GM23338 (cell line): Measurements from ENCODE around the gene CYP4F22.
A peak's percentile ranks its signal among the peaks of the same experiment; 100 is the strongest.

Experiments used
- CREB1 ChIP-seq: fragments of 250-450 bp; sonication (Bioruptor Pico); IDR thresholded peaks from 2 replicates; pipeline ENCODE4 v1.5.0; 2020; ENCODE audit warnings: low read depth, mild to moderate bottlenecking, moderate library complexity
- ETS1 ChIP-seq: IDR thresholded peaks from 2 replicates; pipeline ENCODE4 v1.6.1; 2016; ENCODE audit warnings: antibody characterized with exemption
- EZH2 ChIP-seq: fragments of 200-600 bp; sonication (generic); IDR thresholded peaks from one replicate; pipeline ENCODE4 v1.8.0; 2017; ENCODE audit warnings: antibody characterized with exemption, mild to moderate bottlenecking, low read depth; ENCODE audit not compliant: unreplicated experiment
- EZH2phosphoT487 ChIP-seq: fragments of 200-600 bp; sonication (generic); IDR thresholded peaks from one replicate; pipeline ENCODE4 v1.8.1; 2018; ENCODE audit warnings: antibody characterized with exemption; ENCODE audit not compliant: unreplicated experiment
- JUNB ChIP-seq: IDR thresholded peaks from one replicate; pipeline ENCODE4 v1.6.1; 2016; ENCODE audit warnings: antibody characterized with exemption; ENCODE audit not compliant: unreplicated experiment
- POLR2AphosphoS5 ChIP-seq: IDR thresholded peaks from 2 replicates; pipeline ENCODE4 v1.6.1; 2016; ENCODE audit warnings: antibody characterized with exemption, low read depth
- STAT1 ChIP-seq: IDR thresholded peaks from one replicate; pipeline ENCODE4 v1.6.1; 2016; ENCODE audit warnings: antibody characterized with exemption; ENCODE audit not compliant: unreplicated experiment
- ZNF114 ChIP-seq: fragments of 250-450 bp; sonication (Bioruptor Pico); IDR thresholded peaks from 2 replicates; pipeline ENCODE4 v1.5.0; 2020; ENCODE audit warnings: mild to moderate bottlenecking, moderate library complexity
- TF ChIP-seq, protein P1 (sequence below), 2 experiments: fragments of 200-600 bp in 1 of 2; sonication (generic) in 1 of 2; conservative IDR thresholded peaks; 2 replicates each; pipeline versions ENCODE4 v1.5.1 to v1.6.1; 2016 to 2017; ENCODE audit warnings: antibody characterized with exemption in 2 of 2, low read depth in 2 of 2, mild to moderate bottlenecking in 2 of 2, moderate library complexity in 1 of 2
- TF ChIP-seq, protein P2 (sequence below): IDR thresholded peaks from one replicate; pipeline ENCODE4 v1.6.1; 2018; ENCODE audit warnings: antibody characterized with exemption; ENCODE audit not compliant: unreplicated experiment

GRCh38 chr19:15463861-15464371 is 44.4 kb upstream of the CYP4F22 start:
- TF ChIP-seq CREB1 (CRISPR knock-in tag): no peak
- TF ChIP-seq EZH2: no peak
- TF ChIP-seq, protein P1, sequence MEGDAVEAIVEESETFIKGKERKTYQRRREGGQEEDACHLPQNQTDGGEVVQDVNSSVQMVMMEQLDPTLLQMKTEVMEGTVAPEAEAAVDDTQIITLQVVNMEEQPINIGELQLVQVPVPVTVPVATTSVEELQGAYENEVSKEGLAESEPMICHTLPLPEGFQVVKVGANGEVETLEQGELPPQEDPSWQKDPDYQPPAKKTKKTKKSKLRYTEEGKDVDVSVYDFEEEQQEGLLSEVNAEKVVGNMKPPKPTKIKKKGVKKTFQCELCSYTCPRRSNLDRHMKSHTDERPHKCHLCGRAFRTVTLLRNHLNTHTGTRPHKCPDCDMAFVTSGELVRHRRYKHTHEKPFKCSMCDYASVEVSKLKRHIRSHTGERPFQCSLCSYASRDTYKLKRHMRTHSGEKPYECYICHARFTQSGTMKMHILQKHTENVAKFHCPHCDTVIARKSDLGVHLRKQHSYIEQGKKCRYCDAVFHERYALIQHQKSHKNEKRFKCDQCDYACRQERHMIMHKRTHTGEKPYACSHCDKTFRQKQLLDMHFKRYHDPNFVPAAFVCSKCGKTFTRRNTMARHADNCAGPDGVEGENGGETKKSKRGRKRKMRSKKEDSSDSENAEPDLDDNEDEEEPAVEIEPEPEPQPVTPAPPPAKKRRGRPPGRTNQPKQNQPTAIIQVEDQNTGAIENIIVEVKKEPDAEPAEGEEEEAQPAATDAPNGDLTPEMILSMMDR (conservative IDR thresholded peaks at IDR 0.05; ENCODE audit: low read depth in 2 of 2): peak; percentile 7 to 27; a peak in 1 of 4 replicates
- TF ChIP-seq ETS1: no peak
- TF ChIP-seq, protein P2, sequence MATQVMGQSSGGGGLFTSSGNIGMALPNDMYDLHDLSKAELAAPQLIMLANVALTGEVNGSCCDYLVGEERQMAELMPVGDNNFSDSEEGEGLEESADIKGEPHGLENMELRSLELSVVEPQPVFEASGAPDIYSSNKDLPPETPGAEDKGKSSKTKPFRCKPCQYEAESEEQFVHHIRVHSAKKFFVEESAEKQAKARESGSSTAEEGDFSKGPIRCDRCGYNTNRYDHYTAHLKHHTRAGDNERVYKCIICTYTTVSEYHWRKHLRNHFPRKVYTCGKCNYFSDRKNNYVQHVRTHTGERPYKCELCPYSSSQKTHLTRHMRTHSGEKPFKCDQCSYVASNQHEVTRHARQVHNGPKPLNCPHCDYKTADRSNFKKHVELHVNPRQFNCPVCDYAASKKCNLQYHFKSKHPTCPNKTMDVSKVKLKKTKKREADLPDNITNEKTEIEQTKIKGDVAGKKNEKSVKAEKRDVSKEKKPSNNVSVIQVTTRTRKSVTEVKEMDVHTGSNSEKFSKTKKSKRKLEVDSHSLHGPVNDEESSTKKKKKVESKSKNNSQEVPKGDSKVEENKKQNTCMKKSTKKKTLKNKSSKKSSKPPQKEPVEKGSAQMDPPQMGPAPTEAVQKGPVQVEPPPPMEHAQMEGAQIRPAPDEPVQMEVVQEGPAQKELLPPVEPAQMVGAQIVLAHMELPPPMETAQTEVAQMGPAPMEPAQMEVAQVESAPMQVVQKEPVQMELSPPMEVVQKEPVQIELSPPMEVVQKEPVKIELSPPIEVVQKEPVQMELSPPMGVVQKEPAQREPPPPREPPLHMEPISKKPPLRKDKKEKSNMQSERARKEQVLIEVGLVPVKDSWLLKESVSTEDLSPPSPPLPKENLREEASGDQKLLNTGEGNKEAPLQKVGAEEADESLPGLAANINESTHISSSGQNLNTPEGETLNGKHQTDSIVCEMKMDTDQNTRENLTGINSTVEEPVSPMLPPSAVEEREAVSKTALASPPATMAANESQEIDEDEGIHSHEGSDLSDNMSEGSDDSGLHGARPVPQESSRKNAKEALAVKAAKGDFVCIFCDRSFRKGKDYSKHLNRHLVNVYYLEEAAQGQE: no peak
- no peak for TF ChIP-seq POLR2AphosphoS5
- TF ChIP-seq STAT1: no peak
- TF ChIP-seq EZH2phosphoT487: no peak
- no peak for TF ChIP-seq JUNB
- TF ChIP-seq ZNF114: no peak
